Testis (tissue), 2 donors: ENCODE results near the gene LCE1C.

Experiments
- POLR2A ChIP-seq: fragments of 450-650 bp; IDR thresholded peaks from one replicate; pipeline ENCODE4 v1.6.1; 2017; ENCODE audit warnings: antibody characterized with exemption, mild to moderate bottlenecking, moderate library complexity
- TF ChIP-seq, protein P1 (sequence below), 3 experiments: fragments of 450-650 bp in 2 of 3; fragments of 200-600 bp in 1 of 3; sonication (generic) in 1 of 3; IDR thresholded peaks; one replicate each; pipeline ENCODE4 v1.5.1; 2016 to 2019; ENCODE audit warnings: antibody characterized with exemption in 3 of 3, mild to moderate bottlenecking in 2 of 3, moderate library complexity in 1 of 3

DNA sequence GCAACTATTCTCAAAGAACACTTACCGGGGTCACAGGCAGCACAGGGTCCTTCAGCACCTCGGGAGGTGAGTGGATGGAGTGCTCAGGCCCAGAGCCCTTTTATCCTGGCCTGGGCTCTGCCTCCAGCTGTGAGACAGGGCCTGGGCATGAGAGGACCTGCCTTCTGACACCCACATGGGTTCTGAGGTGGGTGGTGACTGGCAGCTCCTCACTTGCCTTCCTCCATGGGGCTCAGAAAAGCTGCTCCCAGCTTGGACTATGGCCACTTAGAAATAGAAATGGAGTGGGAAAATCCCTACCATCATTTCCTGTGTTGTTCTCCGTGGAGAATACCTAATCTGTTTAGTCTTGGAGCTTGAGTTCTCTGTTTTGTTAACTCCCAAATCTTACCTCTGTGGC lies at the start of gene LCE1C:
- TF ChIP-seq, protein P1, sequence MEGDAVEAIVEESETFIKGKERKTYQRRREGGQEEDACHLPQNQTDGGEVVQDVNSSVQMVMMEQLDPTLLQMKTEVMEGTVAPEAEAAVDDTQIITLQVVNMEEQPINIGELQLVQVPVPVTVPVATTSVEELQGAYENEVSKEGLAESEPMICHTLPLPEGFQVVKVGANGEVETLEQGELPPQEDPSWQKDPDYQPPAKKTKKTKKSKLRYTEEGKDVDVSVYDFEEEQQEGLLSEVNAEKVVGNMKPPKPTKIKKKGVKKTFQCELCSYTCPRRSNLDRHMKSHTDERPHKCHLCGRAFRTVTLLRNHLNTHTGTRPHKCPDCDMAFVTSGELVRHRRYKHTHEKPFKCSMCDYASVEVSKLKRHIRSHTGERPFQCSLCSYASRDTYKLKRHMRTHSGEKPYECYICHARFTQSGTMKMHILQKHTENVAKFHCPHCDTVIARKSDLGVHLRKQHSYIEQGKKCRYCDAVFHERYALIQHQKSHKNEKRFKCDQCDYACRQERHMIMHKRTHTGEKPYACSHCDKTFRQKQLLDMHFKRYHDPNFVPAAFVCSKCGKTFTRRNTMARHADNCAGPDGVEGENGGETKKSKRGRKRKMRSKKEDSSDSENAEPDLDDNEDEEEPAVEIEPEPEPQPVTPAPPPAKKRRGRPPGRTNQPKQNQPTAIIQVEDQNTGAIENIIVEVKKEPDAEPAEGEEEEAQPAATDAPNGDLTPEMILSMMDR (IDR thresholded peaks at IDR 0.05): no peak
- no peak for TF ChIP-seq POLR2A
